IMR-90 (cell line): Measurements from ENCODE around the gene BSND. TPM values are rescaled to one million over a fixed set of nuclear protein-coding genes. Genes with fewer than 3 reads are reported as not detected.

Source experiments
- ATAC-seq: fragments of 200-7000 bp; cut with Tn5 transposase; 2 replicates; pipeline ENCODE4 v1.9.1; 2020; ENCODE audit warnings: low read depth, mild to moderate bottlenecking, moderate library complexity
- BruUV-seq: library from RNA; stranded (reverse); fragments of 400-500 nt; replicated peaks from 2 replicates; lab custom pipeline; 2021; lab: Mats Ljungman, UMichigan
- CTCF ChIA-PET: fragments of 300-600 bp; formaldehyde crosslinking; extraction: SDS; loops from one replicate; lab custom pipeline; 2021; ENCODE audit warnings: antibody characterized with exemption; lab: Yijun Ruan, JAX
- POLR2A ChIA-PET: fragments of 300-600 bp; sonication (Branson Sonifier 250); formaldehyde crosslinking; loops from one replicate; lab custom pipeline; 2022; ENCODE audit warnings: antibody characterized with exemption; ENCODE audit not compliant: unreplicated experiment; lab: Charles Lee
- DNase-seq: peaks from one replicate; pipeline ENCODE4 v3.0.0; 2013
- H2AFZ ChIP-seq: replicated peaks from 2 replicates; pipeline ENCODE3; 2013; ENCODE audit warnings: low read length, mild to moderate bottlenecking; ENCODE audit not compliant: poor library complexity
- H2AK5ac ChIP-seq: 2 replicates; pipeline ENCODE4 v1.6.1; 2013; ENCODE audit warnings: low read depth, low read length, inconsistent platforms
- H2AK9ac ChIP-seq: replicated peaks from 2 replicates; pipeline ENCODE3; 2013; ENCODE audit warnings: mild to moderate bottlenecking, low read depth, low read length, moderate library complexity; ENCODE audit not compliant: poor library complexity
- H2BK120ac ChIP-seq: 2 replicates; pipeline ENCODE4 v1.6.1; 2013; ENCODE audit warnings: low read depth, low read length, inconsistent platforms
- H2BK15ac ChIP-seq: 3 replicates; pipeline ENCODE4 v1.6.1; 2013; ENCODE audit warnings: low read depth, low read length, inconsistent platforms
- H2BK20ac ChIP-seq: 2 replicates; pipeline ENCODE4 v1.6.1; 2013; ENCODE audit warnings: low read depth, mild to moderate bottlenecking, inconsistent platforms, low read length, moderate library complexity
- H2BK5ac ChIP-seq: 2 replicates; pipeline ENCODE4 v1.6.1; 2013; ENCODE audit warnings: mild to moderate bottlenecking, low read depth, low read length, inconsistent platforms; ENCODE audit not compliant: poor library complexity, severe bottlenecking
- H3K14ac ChIP-seq: replicated peaks from 2 replicates; pipeline ENCODE4 v1.6.1; 2013; ENCODE audit warnings: low read depth, low read length, inconsistent platforms
- H3K18ac ChIP-seq: 2 replicates; pipeline ENCODE4 v1.6.1; 2013; ENCODE audit warnings: low read depth, low read length, control low read depth
- H3K23ac ChIP-seq: 2 replicates; pipeline ENCODE4 v1.6.1; 2013; ENCODE audit warnings: low read depth, low read length, inconsistent platforms
- H3K27ac ChIP-seq: 2 replicates; pipeline ENCODE4 v1.5.1; 2013; ENCODE audit warnings: mild to moderate bottlenecking, control low read depth, low read length; ENCODE audit not compliant: insufficient read depth
- H3K27me3 ChIP-seq: 2 replicates; pipeline ENCODE4 v1.6.1; 2013; ENCODE audit warnings: low read length; ENCODE audit not compliant: control insufficient read depth, insufficient read depth
- H3K36me3 ChIP-seq: 2 replicates; pipeline ENCODE4 v1.6.1; 2013; ENCODE audit warnings: low read length, mixed read lengths; ENCODE audit not compliant: control insufficient read depth, insufficient read depth
- H3K4ac ChIP-seq: 2 replicates; pipeline ENCODE4 v1.6.1; 2013; ENCODE audit warnings: low read depth, low read length, inconsistent platforms
- H3K4me1 ChIP-seq: 2 replicates; pipeline ENCODE4 v1.6.1; 2013; ENCODE audit warnings: low read length, mixed read lengths; ENCODE audit not compliant: control insufficient read depth, insufficient read depth
- H3K4me2 ChIP-seq: 2 replicates; pipeline ENCODE4 v1.6.1; 2013; ENCODE audit warnings: low read depth, mild to moderate bottlenecking, control low read depth, low read length, moderate library complexity
- H3K4me3 ChIP-seq: 2 replicates; pipeline ENCODE4 v1.5.1; 2013; ENCODE audit warnings: low read depth, mild to moderate bottlenecking, control low read depth, low read length, moderate library complexity; ENCODE audit not compliant: insufficient read depth
- H3K56ac ChIP-seq: 2 replicates; pipeline ENCODE4 v1.6.1; 2013; ENCODE audit warnings: low read length, inconsistent platforms; ENCODE audit not compliant: insufficient read depth; ENCODE audit errors: extremely low read depth
- H3K79me1 ChIP-seq, 2 experiments: 2 replicates each; pipeline ENCODE4 v1.6.1; 2013; ENCODE audit warnings: low read length in 2 of 2, inconsistent platforms in 1 of 2, low read depth in 1 of 2
- H3K9ac ChIP-seq: 2 replicates; pipeline ENCODE4 v1.6.1; 2013; ENCODE audit warnings: low read depth, low read length, control low read depth
- H3K9me1 ChIP-seq: 2 replicates; pipeline ENCODE4 v1.6.1; 2013; ENCODE audit warnings: low read length, inconsistent platforms; ENCODE audit not compliant: insufficient read depth
- H3K9me3 ChIP-seq: 2 replicates; pipeline ENCODE4 v1.6.1; 2013; ENCODE audit warnings: low read length; ENCODE audit not compliant: control insufficient read depth, insufficient read depth
- H4K20me1 ChIP-seq: 2 replicates; pipeline ENCODE4 v1.6.1; 2013; ENCODE audit warnings: low read length, inconsistent platforms; ENCODE audit not compliant: insufficient read depth
- H4K5ac ChIP-seq: 2 replicates; pipeline ENCODE4 v1.6.1; 2013; ENCODE audit warnings: mild to moderate bottlenecking, low read depth, low read length, control low read depth
- H4K8ac ChIP-seq, 2 experiments: 2 replicates each; pipeline ENCODE4 v1.6.1; 2013; ENCODE audit warnings: low read depth in 2 of 2, low read length in 2 of 2, control low read depth in 1 of 2, inconsistent platforms in 1 of 2
- H4K91ac ChIP-seq: 2 replicates; pipeline ENCODE4 v1.6.1; 2013; ENCODE audit warnings: low read depth, low read length, inconsistent platforms; ENCODE audit not compliant: insufficient read depth
- CTCF ChIP-seq: conservative IDR thresholded peaks from 2 replicates; pipeline ENCODE4 v1.5.1; 2012; ENCODE audit warnings: mild to moderate bottlenecking, low read depth, low read length, improper control_type of control experiment
- FOS ChIP-seq: fragments of 150-350 bp; IDR thresholded peaks from 2 replicates; pipeline ENCODE4 v1.6.1; 2016; ENCODE audit warnings: low read depth, low read length
- MXI1 ChIP-seq: IDR thresholded peaks from 2 replicates; pipeline ENCODE4 v1.6.1; 2012; ENCODE audit warnings: low read depth, mild to moderate bottlenecking, low read length, moderate library complexity, borderline replicate concordance
- NFE2L2 ChIP-seq: fragments of 150-350 bp; IDR thresholded peaks from 2 replicates; pipeline ENCODE4 v1.6.1; 2016; ENCODE audit warnings: low read depth, mild to moderate bottlenecking, low read length
- RCOR1 ChIP-seq: IDR thresholded peaks from 2 replicates; pipeline ENCODE4 v1.6.1; 2012; ENCODE audit warnings: mild to moderate bottlenecking, low read length, improper control_type of control experiment; ENCODE audit not compliant: insufficient replicate concordance
- SMC3 ChIP-seq: fragments of 150-350 bp; IDR thresholded peaks from 2 replicates; pipeline ENCODE4 v1.6.1; 2016; ENCODE audit warnings: low read depth, mild to moderate bottlenecking, antibody characterized with exemption, low read length, moderate library complexity
- WGBS, 2 experiments: methylation state at CpG; one replicate each; pipeline versions ENCODE4 v1.1.5 to v1.1.7; 2013; ENCODE audit warnings: missing lambda C conversion rate in 2 of 2; ENCODE audit not compliant: insufficient read length in 1 of 2; ENCODE audit errors: extremely low coverage in 2 of 2; 5-methylcytosine and 5-hydroxymethylcytosine counted together
- dilution Hi-C: fragments of 300-500 bp; cut with HindIII; formaldehyde crosslinking; loops from one replicate; pipeline ENCODE4 v1.14.3; 2018; ENCODE audit warnings: low sequenced_read_pairs; ENCODE audit not compliant: unreplicated experiment
- in situ Hi-C: fragments of 300-500 bp; cut with MboI; formaldehyde crosslinking; loops from 3 replicates; pipeline ENCODE4 v1.14.3; 2019; ENCODE audit warnings: low sequenced_read_pairs, inconsistent platforms, mixed read lengths
- intact Hi-C: fragments of 100-400 bp; cut with micrococcal nuclease; formaldehyde crosslinking; loops from 2 replicates; pipeline ENCODE4 v1.10.0; 2022
- polyA plus RNA-seq, 3 experiments: library from polyadenylated mRNA; depleted of rRNA; stranded (reverse); fragments of >200 nt; gene quantifications; 2 replicates each; pipeline ENCODE4 v1.2.3, GENCODE V29; 2012; ENCODE audit warnings: low replicate concordance in 1 of 3
- total RNA-seq: library from RNA; depleted of rRNA; stranded (reverse); fragments of >200 nt; gene quantifications from 2 replicates; pipeline ENCODE4 v1.2.3, GENCODE V29; 2012

Gene BSND
- total and polyA plus RNA-seq, 2 of the 4 experiments (the other 2 are of a cell fraction), result not detected

- Histone ChIP-seq H2BK120ac (no peak overlapping the region), H3K79me1 (no peaks in the 10 kb centered on the region), H3K14ac (no peak overlapping the region), H2BK5ac (no peak overlapping the region), H3K4me3 (no peak overlapping the region), H3K23ac (no peak overlapping the region), H3K18ac (no peak overlapping the region), H4K91ac (no peak overlapping the region), H3K9ac (no peak overlapping the region), H2AK9ac (no peak overlapping the region), H3K4me1 (peaks cover 4% of the 10 kb centered on the region; the same call in 1 of the 2 replicates), H2AFZ (no peak overlapping the region), H3K27me3 (peaks cover 43% of the 10 kb centered on the region), H3K9me3 (no peaks in the 10 kb centered on the region), H2BK15ac (no peak overlapping the region), H3K4me2 (no peak overlapping the region), H4K5ac (no peak overlapping the region), H3K27ac (no peak overlapping the region), H2AK5ac (no peak overlapping the region), H2BK20ac (no peak overlapping the region), H3K36me3 (no peaks in the 10 kb centered on the region), H3K9me1 (no peaks in the 10 kb centered on the region), H4K8ac (no peak overlapping the region), H3K4ac (no peak overlapping the region), H4K20me1 (peaks cover 7% of the 10 kb centered on the region; the same call in 1 of the 2 replicates), H3K56ac (no peak overlapping the region)
- in situ Hi-C loops, result no loop called here
- no TSS peak for BruUV-seq
- intact Hi-C loops, result no loop called here
- CTCF ChIA-PET, result no interaction called here
- 71% methylated on average over 5 of the region's 12 CpGs; no CpG with 5 or more reads in 1 of the 2 experiments for WGBS, 2 experiments
- DNase-seq (no peak), ATAC-seq (no peak)
- dilution Hi-C loops, result no loop called here
- POLR2A ChIA-PET, result no interaction called here
- TF ChIP-seq RCOR1 (no peak), NFE2L2 (no peak), SMC3 (no peak), FOS (no peak), MXI1 (no peak), CTCF (no peak)
These were observed 6.8 kb upstream of the BSND start for GRCh38 chr1:54991939-54992338.
